HepG2 (cell line): ENCODE measurements around the gene REG1B. TPM values are rescaled to one million over a fixed set of nuclear protein-coding genes. Genes with fewer than 3 reads are reported as not detected.

Source experiments
- ATAC-seq: fragments of 200-7000 bp; cut with Tn5 transposase; 3 replicates; pipeline ENCODE4 v1.9.1; 2020; ENCODE audit warnings: mild to moderate bottlenecking, moderate library complexity
- BruUV-seq: library from RNA; stranded (reverse); fragments of 400-500 nt; replicated peaks from 2 replicates; lab custom pipeline; 2021; lab: Mats Ljungman, UMichigan
- CTCF ChIA-PET: fragments of 300-600 bp; formaldehyde crosslinking; extraction: SDS; loops from one replicate; lab custom pipeline; 2021; ENCODE audit warnings: low total read pairs, inconsistent platforms, low intra/inter-chr PET ratio; lab: Yijun Ruan, JAX
- POLR2A ChIA-PET: fragments of 350-600 bp; sonication (Branson Sonifier 250); formaldehyde crosslinking; loops from one replicate; lab custom pipeline; 2020; ENCODE audit warnings: antibody characterized with exemption, inconsistent platforms; lab: Yijun Ruan, JAX
- DNase-seq: peaks from one replicate; pipeline ENCODE4 v3.0.0-alpha.2; 2015; ENCODE audit warnings: low spot score
- FAIRE-seq: peaks from 3 replicates; lab custom pipeline; 2011; peaks lifted over from hg19 to GRCh38; lab: Jason Lieb, UNC
- H2AFZ ChIP-seq: one replicate; pipeline ENCODE4 v1.6.1; 2011; ENCODE audit warnings: low read length, inconsistent platforms
- H3K27ac ChIP-seq: fragments of 300-600 bp; 3 replicates; pipeline ENCODE4 v1.8.0; 2011; ENCODE audit warnings: mixed run types, mild to moderate bottlenecking, mixed read lengths, low read length, inconsistent platforms; ENCODE audit not compliant: insufficient read depth; ENCODE audit errors: extremely low read length
- H3K27me3 ChIP-seq, 2 experiments: fragments of 200-600 bp in 1 of 2; 2 replicates in 1 of 2; 3 replicates in 1 of 2; pipeline versions ENCODE4 v1.6.0 to v1.8.0; 2011; ENCODE audit warnings: low read length in 2 of 2, mild to moderate bottlenecking in 2 of 2, moderate library complexity in 2 of 2, inconsistent platforms in 1 of 2; ENCODE audit not compliant: insufficient read depth in 2 of 2, control insufficient read depth in 1 of 2
- H3K36me3 ChIP-seq, 2 experiments: fragments of 200-600 bp in 1 of 2; replicated peaks in 1 of 2; 2 replicates in 1 of 2; 3 replicates in 1 of 2; pipeline versions ENCODE4 v1.5.1 to v1.8.0; 2011; ENCODE audit warnings: low read length in 2 of 2, inconsistent platforms in 1 of 2; ENCODE audit not compliant: insufficient read depth in 2 of 2, control insufficient read depth in 1 of 2
- H3K4me1 ChIP-seq: 2 replicates; pipeline ENCODE4 v1.5.1; 2012; ENCODE audit warnings: low read length, inconsistent platforms; ENCODE audit not compliant: insufficient read depth
- H3K4me2 ChIP-seq: 2 replicates; pipeline ENCODE4 v1.6.0; 2011; ENCODE audit warnings: low read depth, low read length, inconsistent platforms
- H3K4me3 ChIP-seq, 3 experiments: fragments of 200-600 bp in 1 of 3; sonication (generic), shearing (Covaris generic) in 1 of 3; replicated peaks in 1 of 3; 2 replicates each; pipeline ENCODE4 v1.5.1; 2011 to 2016; ENCODE audit warnings: low read length in 3 of 3, inconsistent platforms in 2 of 3, low read depth in 2 of 3, mild to moderate bottlenecking in 2 of 3, control low read depth in 1 of 3, mixed read lengths in 1 of 3; ENCODE audit not compliant: insufficient read depth in 1 of 3
- H3K79me2 ChIP-seq: one replicate; pipeline ENCODE4 v1.6.1; 2011; ENCODE audit warnings: low read length, inconsistent platforms; ENCODE audit not compliant: insufficient read depth
- H3K9ac ChIP-seq: 2 replicates; pipeline ENCODE4 v1.6.0; 2011; ENCODE audit warnings: mild to moderate bottlenecking, low read depth, low read length, inconsistent platforms; ENCODE audit not compliant: insufficient read depth
- H3K9me3 ChIP-seq: 2 replicates; pipeline ENCODE4 v1.5.1; 2012; ENCODE audit warnings: mild to moderate bottlenecking, low read length
- H4K20me1 ChIP-seq: 2 replicates; pipeline ENCODE4 v1.6.0; 2011; ENCODE audit warnings: inconsistent platforms, mild to moderate bottlenecking, low read length, moderate library complexity; ENCODE audit not compliant: insufficient read depth
- CREB1 ChIP-seq, 2 experiments: fragments of 450-650 bp in 1 of 2; IDR thresholded peaks; 2 replicates each; pipeline ENCODE4 v1.6.1; 2016 to 2017; ENCODE audit warnings: control low read depth in 1 of 2, mild to moderate bottlenecking in 1 of 2, missing compliant biosample characterization in 1 of 2, missing genetic modification characterization in 1 of 2
- DMAP1 ChIP-seq: IDR thresholded peaks from 2 replicates; pipeline ENCODE4 v1.6.1; 2016
- FOSL2 ChIP-seq: sonication (generic); formaldehyde crosslinking; IDR thresholded peaks from 2 replicates; pipeline ENCODE4 v1.4.0; 2020; ENCODE audit warnings: missing genetic modification reagents
- HDAC2 ChIP-seq: sonication (generic); formaldehyde crosslinking; IDR thresholded peaks from 2 replicates; pipeline ENCODE4 v1.4.0; 2020; ENCODE audit warnings: missing genetic modification reagents
- MAFK ChIP-seq, 2 experiments: IDR thresholded peaks in 1 of 2; conservative IDR thresholded peaks in 1 of 2; 2 replicates each; pipeline ENCODE4 v1.6.1; 2011; ENCODE audit warnings: improper control_type of control experiment in 2 of 2, low read length in 2 of 2
- MTA3 ChIP-seq: sonication (generic); formaldehyde crosslinking; IDR thresholded peaks from 2 replicates; pipeline ENCODE4 v1.4.0; 2020; ENCODE audit warnings: missing genetic modification reagents
- NPAS2 ChIP-seq: sonication (generic); formaldehyde crosslinking; IDR thresholded peaks from 2 replicates; pipeline ENCODE4 v1.8.0; 2022; ENCODE audit warnings: mild to moderate bottlenecking, missing genetic modification reagents, borderline replicate concordance
- PPARG ChIP-seq: conservative IDR thresholded peaks from 2 replicates; pipeline ENCODE4 v1.6.1; 2016; ENCODE audit warnings: missing biosample characterization, missing genetic modification reagents
- SMAD9 ChIP-seq: sonication (generic); formaldehyde crosslinking; IDR thresholded peaks from 2 replicates; pipeline ENCODE4 v1.5.1; 2020; ENCODE audit warnings: mild to moderate bottlenecking, missing genetic modification reagents
- TGIF2 ChIP-seq: IDR thresholded peaks from 2 replicates; pipeline ENCODE4 v1.6.1; 2016; ENCODE audit warnings: control low read depth, missing compliant biosample characterization
- ZBTB7A ChIP-seq: sonication (generic); formaldehyde crosslinking; IDR thresholded peaks from 2 replicates; pipeline ENCODE4 v1.8.0; 2022; ENCODE audit warnings: mild to moderate bottlenecking, missing genetic modification reagents
- ZNF350 ChIP-seq: sonication (generic); formaldehyde crosslinking; IDR thresholded peaks from 2 replicates; pipeline ENCODE4 v1.4.0; 2020; ENCODE audit warnings: mild to moderate bottlenecking, low read depth, missing genetic modification reagents, borderline replicate concordance
- ZNF564 ChIP-seq: sonication (generic); formaldehyde crosslinking; IDR thresholded peaks from 2 replicates; pipeline ENCODE4 v1.8.1; 2023; ENCODE audit warnings: mild to moderate bottlenecking, missing genetic modification reagents
- ZNF652 ChIP-seq: IDR thresholded peaks from 2 replicates; pipeline ENCODE4 v1.6.1; 2016; ENCODE audit warnings: low read depth, borderline replicate concordance
- ZNF720 ChIP-seq: sonication (generic); formaldehyde crosslinking; IDR thresholded peaks from 2 replicates; pipeline ENCODE4 v1.4.0; 2020; ENCODE audit warnings: missing genetic modification reagents
- WGBS: methylation state at CpG from one replicate; pipeline ENCODE4 v1.1.6; 2017; ENCODE audit warnings: low lambda C conversion rate; 5-methylcytosine and 5-hydroxymethylcytosine counted together
- in situ Hi-C: cut with HindIII; loops from 2 replicates; pipeline ENCODE4 v1.10.0; 2017; ENCODE audit warnings: low pct_unique_long_range_greater_than_20kb; ENCODE audit not compliant: extremely low pct_ligation_motif_present
- intact Hi-C: fragments of 100-400 bp; cut with micrococcal nuclease; formaldehyde crosslinking; loops from one replicate; pipeline ENCODE4 v1.10.0; 2022; ENCODE audit not compliant: unreplicated experiment
- polyA plus RNA-seq, 8 experiments: library from polyadenylated mRNA; depleted of rRNA in 3 of 8; stranded (reverse) in 7 of 8; unstranded in 1 of 8; fragments of >200 nt; fragmentation: Illumina TruSeq in 4 of 8; extraction: Trizol in 4 of 8; gene quantifications; 2 replicates each; pipeline versions ENCODE4 v1.2.1 to v1.2.3, GENCODE V29; 2011 to 2016; ENCODE audit warnings: low read depth in 4 of 8, missing spikeins in 1 of 8, mixed read lengths in 1 of 8; ENCODE audit not compliant: insufficient read depth in 1 of 8
- total RNA-seq, 5 experiments: library from RNA; depleted of rRNA; stranded (reverse); fragments of >200 nt; fragmentation: Illumina TruSeq; extraction: Trizol; gene quantifications; 2 replicates each; pipeline ENCODE4 v1.2.3, GENCODE V29; 2016; ENCODE audit warnings: low read depth in 1 of 5

The REG1B gene
- total and polyA plus RNA-seq, 2 of the 13 experiments (the other 11 are each of a cell fraction or from before 2014, with no cell fraction given), result not detected

GRCh38 chr2:79124907-79125720, 37.3 kb upstream of the REG1B start:
- Histone ChIP-seq H3K4me1 (no peaks in the 10 kb centered on the region), H2AFZ (no peak overlapping the region), H3K27ac (no peak overlapping the region)
- CTCF ChIA-PET, result no interaction called here
- in situ Hi-C loops, result no loop called here
- FAIRE-seq, result no peak
- TF ChIP-seq MAFK (conservative IDR thresholded peaks at IDR 0.05 in 1 of 2, IDR thresholded peaks at IDR 0.05 in 1 of 2; ENCODE audit: low read length in 2 of 2) (0 out of 4 replicates have a peak, but pooled peaks of 1 of the 2 experiments have one; percentile 17), PPARG (no peak), ZBTB7A (no peak), MTA3 (CRISPR knock-in tag) (no peak), CREB1 (IDR thresholded peaks at IDR 0.05) (peak; percentile 43; the same call in 1 of the 2 replicates), CREB1 (CRISPR knock-in tag; IDR thresholded peaks at IDR 0.05) (no peak)
- TF ChIP-seq, all 625 proteins: peak for 2
- Histone ChIP-seq H3K79me2 (no peaks in the 10 kb centered on the region), H4K20me1 (no peaks in the 10 kb centered on the region), H3K9me3 (no peaks in the 10 kb centered on the region), H3K9ac (no peak overlapping the region), H3K4me2 (no peak overlapping the region), H3K4me3 (no peak overlapping the region), H3K27me3 (no peaks in the 10 kb centered on the region), H3K36me3 (no peaks in the 10 kb centered on the region)
- no TSS peak for BruUV-seq
- no peak for DNase-seq
- POLR2A ChIA-PET, result no interaction called here
- intact Hi-C loops, result no loop called here
- ATAC-seq, result no peak
- WGBS, result 37% methylated on average over 9 of the region's 9 CpGs

GRCh38 chr2:79122676-79123075, 34.9 kb upstream of the REG1B start:
- no peaks in the 10 kb centered on the region for H3K4me1 ChIP-seq

More at GRCh38 chr2:79122676-79123075, 34.9 kb upstream of the REG1B start:
- DNase-seq, result no peak
- no TSS peak for BruUV-seq
- no peak overlapping the region for H2AFZ ChIP-seq
- CTCF ChIA-PET, result no interaction called here
- no peaks in the 10 kb centered on the region for H3K9me3 ChIP-seq
- intact Hi-C loops (no loop called here), in situ Hi-C loops (no loop called here)
- no peak overlapping the region for H3K27ac ChIP-seq
- H3K9ac ChIP-seq, result no peak overlapping the region
- ATAC-seq, result no peak
- POLR2A ChIA-PET, result no interaction called here
- no peak overlapping the region for H3K4me2 ChIP-seq
- no peak for FAIRE-seq
- H3K79me2 ChIP-seq, result no peaks in the 10 kb centered on the region
- no peak overlapping the region for H3K4me3 ChIP-seq
- no peaks in the 10 kb centered on the region for H4K20me1 ChIP-seq
- H3K36me3 ChIP-seq, result no peaks in the 10 kb centered on the region
- 0% methylated on average over 2 of the region's 2 CpGs for WGBS
- no peak for TF ChIP-seq SMAD9 (CRISPR knock-in tag)
- no peak for TF ChIP-seq FOSL2
- no peak for TF ChIP-seq HDAC2 (CRISPR knock-in tag)
- no peak for TF ChIP-seq ZNF564
- TF ChIP-seq NPAS2 (CRISPR knock-in tag), result no peak
- no peak for TF ChIP-seq MAFK (conservative IDR thresholded peaks at IDR 0.05 in 1 of 2, IDR thresholded peaks at IDR 0.05 in 1 of 2; ENCODE audit: low read length in 2 of 2)
- no peak for TF ChIP-seq ZNF350 (CRISPR knock-in tag)
- no peak for TF ChIP-seq TGIF2 (CRISPR knock-in tag)
- no peak for TF ChIP-seq DMAP1 (CRISPR knock-in tag)
- no peak for TF ChIP-seq ZNF652 (CRISPR knock-in tag)
- no peak for TF ChIP-seq ZNF720
- TF ChIP-seq, all 625 proteins: peak for 0
- H3K27me3 ChIP-seq, result no peaks in the 10 kb centered on the region
